ENCODE results near the gene KAT2B.

- no peak for TF ChIP-seq POLR2A (IDR thresholded peaks at IDR 0.05)
- no peak for TF ChIP-seq CTCF (IDR thresholded peaks at IDR 0.05)
These were observed 121.5 kb downstream of the KAT2B start for GRCh38 chr3:20161714-20162113.
